CD4-positive, alpha-beta T cell treated with Interleukin-15 for 4 hours (primary cell): ENCODE data around the gene ATP7B.

Experiments used
- DNase-seq: peaks from one replicate; pipeline ENCODE4 v3.0.0-alpha.2; 2020; ENCODE audit warnings: low spot score

The ATP7B gene

DNA sequence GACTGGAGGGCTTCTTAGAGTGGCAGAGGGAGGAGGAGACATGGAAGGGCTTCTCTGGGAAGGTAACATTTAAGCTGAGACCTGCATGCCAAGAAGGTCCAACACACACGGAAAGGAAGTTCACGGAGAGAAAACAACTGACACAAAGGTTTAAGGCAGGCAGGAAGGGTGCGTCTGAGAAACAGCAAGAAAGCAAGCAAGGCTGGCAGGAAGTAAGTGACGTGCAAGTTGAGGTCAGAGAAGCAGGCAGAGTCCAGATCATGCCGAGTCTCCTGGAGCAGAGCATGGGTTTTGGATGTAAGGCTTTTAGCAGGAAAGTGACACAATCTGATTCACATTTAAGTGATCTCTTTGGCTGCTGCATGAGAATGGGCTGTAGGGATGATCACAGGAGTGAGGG lies 60.5 kb downstream of the ATP7B start:
- peak; percentile 14 for DNase-seq

DNA sequence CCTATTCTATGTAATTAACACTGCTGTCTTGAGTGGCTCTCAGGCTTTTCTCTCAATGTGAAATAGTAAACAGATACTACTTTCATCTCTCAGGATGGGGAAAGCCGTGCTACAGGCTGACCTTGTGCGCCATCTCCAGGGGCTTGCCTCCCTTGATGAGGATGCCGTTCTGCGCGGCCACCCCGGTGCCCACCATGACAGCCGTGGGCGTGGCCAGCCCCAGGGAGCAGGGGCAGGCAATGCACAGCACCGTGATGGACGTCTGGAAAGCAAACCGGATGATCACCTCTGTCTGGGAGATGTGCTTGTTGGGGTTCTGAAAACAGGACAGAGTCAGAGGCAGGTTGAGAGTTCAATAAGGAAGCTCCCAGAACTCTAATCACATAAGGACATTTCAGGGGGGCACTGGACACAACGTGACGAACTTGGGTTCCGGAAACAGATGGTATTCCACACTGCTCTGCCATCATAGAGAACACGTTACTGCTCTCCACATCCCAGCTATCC lies 65.0 kb downstream of the ATP7B start:
- no peak for DNase-seq

GRCh38 chr13:51945149-51945548 lies 66.1 kb downstream of the ATP7B start:
- DNase-seq: no peak

DNA sequence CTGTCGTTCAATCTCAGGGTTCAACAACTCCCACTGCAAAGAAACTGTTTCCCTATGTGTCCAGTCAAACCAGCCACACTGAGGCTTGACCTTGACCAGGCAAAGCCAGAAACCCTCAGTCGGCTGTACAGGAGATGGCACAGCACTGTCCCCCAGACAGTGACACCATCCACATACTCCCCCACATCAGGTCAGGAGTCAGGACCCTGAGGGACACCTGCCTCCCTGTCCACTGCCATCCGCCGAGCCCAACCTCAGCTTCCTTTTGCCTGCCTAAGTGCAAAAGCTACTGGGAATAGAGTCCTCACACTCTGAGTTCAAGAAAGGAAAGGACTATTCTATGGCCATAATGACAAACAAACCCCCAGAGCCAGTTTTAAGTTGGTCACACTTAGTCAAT lies 66.8 kb downstream of the ATP7B start:
- no peak for DNase-seq

DNA sequence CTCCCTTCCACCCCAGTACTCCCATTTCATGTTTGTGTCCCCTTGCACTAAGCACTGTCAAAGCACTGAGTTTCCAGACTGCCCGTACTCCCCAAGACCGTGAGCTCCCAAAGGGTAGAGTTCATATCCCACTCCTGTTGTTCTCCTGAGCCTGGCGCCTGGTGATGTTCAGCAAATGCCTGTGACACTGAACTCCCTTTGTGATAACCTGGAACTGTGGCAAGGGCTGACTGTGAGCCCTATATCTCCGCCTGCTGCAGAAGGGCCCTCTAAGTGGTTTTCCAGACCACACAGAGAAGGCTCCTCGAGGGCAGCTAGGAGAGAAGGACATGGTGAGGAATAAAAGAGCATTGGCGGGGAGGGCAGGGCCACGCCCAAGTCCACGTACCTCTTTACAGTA lies 67.5 kb downstream of the ATP7B start:
- DNase-seq: no peak

DNA sequence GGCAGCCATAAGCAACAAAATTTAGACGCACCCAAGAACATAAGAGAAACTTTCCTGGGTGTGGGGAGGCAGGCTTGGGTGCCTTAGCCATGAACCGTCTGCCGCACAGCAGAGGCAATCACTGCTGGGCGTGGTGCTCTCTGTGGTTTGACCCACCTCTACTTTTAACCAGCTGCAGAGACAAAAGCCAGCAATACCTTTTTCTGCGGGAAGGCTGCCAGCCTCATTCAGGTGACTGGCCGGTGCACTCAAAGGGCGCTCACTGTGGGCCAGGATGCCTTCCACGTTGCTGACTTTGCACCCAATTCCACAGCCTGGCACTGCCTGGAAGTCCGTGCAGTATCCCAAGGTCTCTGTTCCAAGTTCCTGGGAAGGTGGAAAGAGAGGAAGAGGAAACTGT lies 69.1 kb downstream of the ATP7B start:
- DNase-seq: peak; percentile 45

DNA sequence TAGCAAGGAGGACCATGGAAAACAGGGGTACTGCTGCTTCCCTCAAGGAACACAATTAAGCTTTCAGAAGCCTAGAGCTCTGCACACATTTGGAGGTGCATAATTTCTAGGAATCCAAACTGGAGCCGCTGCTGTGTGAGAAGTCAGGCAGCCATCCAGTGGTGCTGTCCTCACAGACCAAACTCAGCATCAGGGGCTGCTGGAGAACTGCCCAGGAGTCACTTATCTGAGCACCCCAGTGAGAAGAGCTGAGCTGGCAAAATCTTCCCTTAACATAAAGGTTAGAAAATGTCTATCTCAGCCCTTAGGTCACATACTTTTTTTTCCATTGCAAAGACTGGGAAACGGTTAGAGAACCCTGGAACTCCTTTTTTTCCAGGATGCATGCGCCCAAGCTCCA lies 72.8 kb downstream of the ATP7B start:
- no peak for DNase-seq

DNA sequence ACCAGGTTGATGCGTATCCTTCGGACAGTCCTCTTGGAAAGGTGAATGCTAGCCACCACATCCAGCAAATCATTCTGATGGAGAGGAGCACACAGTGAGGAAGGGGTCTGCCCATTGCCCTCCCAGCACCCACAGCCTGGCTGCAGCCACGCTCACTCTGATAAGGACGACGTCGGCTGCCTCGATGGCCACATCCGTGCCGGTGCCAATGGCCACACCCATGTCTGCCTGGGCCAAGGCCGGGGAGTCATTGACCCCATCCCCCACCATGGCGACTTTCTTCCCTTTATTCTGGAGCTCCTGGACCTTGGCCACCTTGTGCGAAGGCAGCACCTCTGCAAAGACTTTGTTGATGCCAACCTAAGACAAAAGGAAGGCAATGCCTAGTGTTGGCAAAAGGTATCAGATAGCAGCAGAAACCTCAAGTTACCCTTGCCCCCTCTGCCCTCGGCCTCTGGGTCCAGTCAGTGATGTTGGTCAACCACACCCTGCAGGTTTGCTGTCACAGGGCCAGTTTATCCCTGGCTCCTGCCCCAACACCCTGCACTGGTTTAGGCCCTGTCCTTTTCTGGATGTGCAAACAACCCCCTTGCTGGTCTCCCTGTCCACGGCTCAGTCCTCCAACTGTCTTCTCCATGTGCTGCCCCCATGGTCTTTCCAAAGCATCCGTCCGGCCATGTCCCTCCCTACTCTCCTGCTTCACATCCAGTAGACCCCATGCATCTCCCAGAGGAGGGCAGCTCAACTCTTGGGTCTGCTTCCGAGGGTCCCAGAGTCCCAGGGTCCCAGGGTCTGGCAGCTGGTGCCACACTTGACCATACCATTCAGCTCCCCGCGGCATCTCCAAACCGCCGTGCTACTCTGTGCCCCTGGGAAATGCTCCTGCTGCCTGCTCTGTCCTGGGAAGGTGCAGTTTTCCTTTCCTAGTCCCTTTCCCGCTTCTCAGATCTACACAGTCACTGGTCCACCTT lies 73.6 kb downstream of the ATP7B start:
- DNase-seq: no peak

GRCh38 chr13:51935326-51936171 lies 75.7 kb downstream of the ATP7B start:
- DNase-seq: no peak

- DNase-seq: no peak
Measured at GRCh38 chr13:51934461-51935087, 76.7 kb downstream of the ATP7B start.

- DNase-seq: no peak
Measured at GRCh38 chr13:51933466-51934058, 77.7 kb downstream of the ATP7B start.

DNA sequence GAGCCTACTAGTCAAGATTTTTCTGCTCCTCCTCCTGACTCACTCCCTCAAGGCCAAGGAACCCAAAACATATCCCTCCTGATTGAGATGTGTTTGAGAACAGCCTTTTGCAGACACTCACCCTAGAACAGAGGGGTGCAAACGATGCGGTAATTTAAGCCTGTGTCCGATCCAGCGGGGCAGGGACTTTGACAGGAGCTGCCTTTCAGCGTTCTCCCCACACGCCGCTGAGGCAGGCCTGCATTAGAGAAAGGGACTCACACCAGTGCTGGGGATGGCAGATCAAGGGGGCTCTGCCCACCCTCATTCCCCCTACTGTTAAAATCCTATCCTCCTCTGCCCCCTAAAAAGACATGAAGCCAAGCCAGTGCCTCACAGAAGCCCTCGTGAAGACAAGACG lies 79.0 kb downstream of the ATP7B start:
- no peak for DNase-seq

DNA sequence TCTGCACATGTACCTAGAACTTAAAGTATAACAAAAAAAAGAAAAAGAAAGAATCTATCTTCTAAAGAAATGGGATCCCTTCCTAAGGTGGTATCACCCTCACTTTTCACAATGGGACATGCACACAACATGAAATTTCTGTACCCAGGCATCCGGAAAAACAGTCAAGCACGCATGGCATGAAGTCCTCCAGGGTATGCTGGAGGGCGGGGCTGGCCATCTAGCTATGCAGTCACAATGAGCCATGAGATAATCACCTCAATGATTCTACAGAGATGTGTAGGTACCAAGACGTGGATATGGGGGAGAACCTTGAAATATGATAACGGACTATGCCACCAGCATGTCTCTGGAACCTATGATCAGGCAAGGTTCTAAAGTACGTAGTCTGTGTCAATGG lies 79.6 kb downstream of the ATP7B start:
- no peak for DNase-seq

DNA sequence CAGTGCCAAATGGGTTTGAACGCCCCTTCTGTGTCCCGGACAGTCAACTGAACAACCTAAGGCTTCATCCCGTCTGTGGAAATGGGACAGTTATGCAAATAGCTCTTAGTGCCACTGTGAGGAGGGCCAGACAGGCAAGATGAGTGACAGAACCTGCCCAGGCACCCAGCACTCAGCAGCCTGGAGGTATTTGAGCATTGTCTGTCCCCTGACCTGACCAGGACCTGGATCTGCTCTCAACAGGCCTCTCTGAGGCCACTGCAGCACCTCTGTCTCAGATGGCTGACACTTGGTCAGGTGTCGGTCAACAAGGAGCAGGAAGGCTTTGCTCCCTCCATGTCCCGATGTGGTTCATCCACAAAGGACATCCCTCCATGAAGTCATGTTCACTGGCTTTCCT lies 81.6 kb downstream of the ATP7B start:
- no peak for DNase-seq

DNA sequence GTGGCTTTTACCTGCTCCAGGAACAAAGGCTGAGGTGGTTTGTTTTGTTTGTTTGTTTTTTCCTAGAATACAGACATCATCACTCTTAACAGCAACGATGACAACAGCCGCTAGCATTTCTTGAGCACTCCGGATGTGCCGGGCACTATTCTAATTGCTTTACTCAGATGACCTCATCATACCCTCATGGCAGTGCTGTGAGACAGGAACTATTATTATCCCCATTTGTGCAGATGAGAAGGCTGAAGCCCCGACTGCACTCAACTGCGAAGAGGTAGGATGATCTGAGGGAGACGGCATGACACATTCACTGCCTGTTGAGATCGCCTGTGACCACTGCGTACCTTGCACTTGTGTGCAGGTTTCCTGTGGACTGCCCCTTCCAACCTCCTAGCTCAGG lies 83.0 kb downstream of the ATP7B start:
- DNase-seq: no peak

DNA sequence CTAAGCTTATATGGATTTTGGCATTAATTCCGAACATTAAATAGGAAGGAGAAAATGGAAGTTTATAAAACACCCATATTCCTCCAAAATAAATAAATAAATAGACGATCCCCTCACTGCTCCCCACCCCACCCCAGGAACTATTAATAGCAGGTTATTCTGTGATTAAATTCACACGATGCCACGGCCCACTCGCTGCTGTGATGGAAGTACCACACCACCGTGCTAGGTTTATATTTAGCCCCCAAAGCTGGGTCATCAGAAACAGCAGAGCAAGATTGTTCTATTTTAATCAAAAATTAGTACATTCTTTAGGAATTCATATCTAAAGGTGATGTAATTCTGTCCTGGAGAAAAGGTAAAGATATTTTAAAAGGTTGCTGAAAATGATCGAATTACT lies 84.1 kb downstream of the ATP7B start:
- DNase-seq: no peak

GRCh38 chr13:51926528-51926885 lies 84.7 kb downstream of the ATP7B start:
- DNase-seq: no peak

DNA sequence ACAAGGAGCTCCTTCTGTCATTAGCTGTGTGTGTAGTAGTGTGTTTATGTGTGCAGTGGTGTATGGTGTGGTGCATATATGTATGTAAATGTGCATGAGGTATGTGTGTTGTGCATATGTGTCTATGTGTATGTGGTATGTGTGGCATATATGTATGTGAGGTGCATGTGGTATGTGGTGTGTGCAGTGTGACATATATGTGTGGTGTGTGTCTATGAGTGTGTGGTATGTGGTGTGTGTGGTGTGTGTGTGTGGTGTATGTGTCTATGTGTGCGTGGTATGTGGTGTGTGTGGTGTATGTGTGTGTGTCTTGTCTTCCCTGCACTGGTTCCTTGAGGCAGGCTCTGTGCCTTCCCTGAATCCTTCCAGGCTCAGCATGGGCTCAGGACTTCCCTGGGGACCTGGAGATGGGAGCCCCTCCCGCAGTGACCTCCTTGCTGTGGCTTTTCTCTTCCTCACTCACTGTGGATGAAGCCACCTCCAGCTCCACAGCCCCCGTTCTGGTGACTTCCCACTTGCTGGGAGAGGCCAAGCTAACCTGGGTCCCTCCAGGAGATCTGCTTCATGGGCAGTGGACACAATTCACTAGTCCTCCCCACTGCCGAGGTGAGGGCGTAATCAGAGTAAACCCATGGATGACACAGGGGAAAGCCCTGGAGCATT lies 85.3 kb downstream of the ATP7B start:
- DNase-seq: no peak

DNA sequence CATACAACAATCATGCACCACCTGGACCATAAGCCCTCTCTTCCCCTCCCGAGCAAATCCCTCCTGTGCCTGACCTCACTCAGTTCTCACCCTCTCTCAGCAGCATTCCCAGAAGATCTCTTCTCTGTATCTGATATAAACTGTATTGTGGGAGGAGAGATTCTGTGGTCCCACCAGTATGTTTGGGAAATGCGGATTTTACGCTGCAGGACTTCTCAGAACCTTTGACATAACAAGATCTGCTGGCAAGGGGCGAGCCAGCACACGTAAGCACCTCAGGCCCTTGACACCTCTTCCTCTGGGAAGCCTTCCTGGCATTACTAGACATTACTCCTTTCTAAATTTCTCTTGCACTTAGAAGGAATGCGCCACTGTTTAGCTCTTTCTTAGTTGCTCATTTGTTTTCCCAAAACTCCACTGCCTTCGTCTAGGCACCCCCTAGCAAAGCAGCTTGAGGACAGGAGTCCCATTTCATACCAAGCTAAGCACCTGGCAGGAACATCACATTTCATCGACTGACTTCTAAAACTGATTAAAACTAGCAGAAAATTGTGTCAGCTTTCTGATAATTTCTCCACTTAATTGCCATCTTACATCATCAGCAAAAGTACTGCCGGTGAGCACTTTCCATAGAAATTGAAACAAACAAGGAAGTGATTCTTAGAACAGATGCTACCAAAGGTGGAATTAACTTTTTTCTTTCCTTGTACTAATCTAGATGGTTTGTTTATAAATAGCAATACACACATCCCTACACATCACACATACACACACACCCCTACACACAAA lies 86.3 kb downstream of the ATP7B start:
- no peak for DNase-seq

DNA sequence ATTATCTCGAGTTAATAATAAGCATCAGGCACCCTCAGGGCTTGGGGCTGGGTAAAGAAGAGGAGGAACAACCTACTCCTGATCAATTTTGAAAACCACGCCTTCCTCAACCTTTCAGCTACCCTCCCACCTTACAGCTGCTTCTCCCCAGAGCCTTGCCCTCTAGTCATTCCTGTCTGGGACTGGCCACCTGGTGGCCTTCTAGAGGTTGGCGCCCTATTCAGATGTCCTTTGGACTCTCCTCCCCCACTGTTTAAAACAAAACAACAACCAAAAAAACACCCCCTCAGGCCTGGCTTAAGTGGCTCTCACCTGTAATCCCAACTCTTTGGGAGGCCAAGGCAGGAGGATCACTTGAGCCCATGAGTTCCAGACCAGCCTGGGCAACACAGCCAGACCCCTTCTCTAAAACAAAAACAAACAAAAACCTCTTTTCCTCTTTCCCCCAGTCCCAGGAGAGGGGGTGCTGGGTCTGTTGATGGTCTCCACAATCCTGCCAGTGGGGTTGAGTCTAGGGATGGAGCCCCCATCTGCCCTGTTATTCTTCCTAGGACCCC lies 87.2 kb downstream of the ATP7B start:
- no peak for DNase-seq
